Measurements from ENCODE around the gene PCDHB13.
"Not testable (repeated sequence)": the region's sequence is repeated elsewhere in the genome, so short reads cannot be mapped to it uniquely, and the experiment has no call there.

DNA sequence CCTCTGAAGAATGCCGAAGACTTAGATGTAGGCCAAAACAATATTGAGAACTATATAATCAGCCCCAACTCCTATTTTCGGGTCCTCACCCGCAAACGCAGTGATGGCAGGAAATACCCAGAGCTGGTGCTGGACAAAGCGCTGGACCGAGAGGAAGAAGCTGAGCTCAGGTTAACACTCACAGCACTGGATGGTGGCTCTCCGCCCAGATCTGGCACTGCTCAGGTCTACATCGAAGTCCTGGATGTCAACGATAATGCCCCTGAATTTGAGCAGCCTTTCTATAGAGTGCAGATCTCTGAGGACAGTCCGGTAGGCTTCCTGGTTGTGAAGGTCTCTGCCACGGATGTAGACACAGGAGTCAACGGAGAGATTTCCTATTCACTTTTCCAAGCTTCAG is 864 bp downstream of the PCDHB13 start:
- not testable (repeated sequence) for TF ChIP-seq FOXP1 (CRISPR knock-in tag; IDR thresholded peaks at IDR 0.05; ENCODE audit: borderline replicate concordance); SP1 (CRISPR knock-in tag; conservative IDR thresholded peaks at IDR 0.05); CREM (CRISPR knock-in tag; IDR thresholded peaks at IDR 0.05)
- TF ChIP-seq, protein P1, sequence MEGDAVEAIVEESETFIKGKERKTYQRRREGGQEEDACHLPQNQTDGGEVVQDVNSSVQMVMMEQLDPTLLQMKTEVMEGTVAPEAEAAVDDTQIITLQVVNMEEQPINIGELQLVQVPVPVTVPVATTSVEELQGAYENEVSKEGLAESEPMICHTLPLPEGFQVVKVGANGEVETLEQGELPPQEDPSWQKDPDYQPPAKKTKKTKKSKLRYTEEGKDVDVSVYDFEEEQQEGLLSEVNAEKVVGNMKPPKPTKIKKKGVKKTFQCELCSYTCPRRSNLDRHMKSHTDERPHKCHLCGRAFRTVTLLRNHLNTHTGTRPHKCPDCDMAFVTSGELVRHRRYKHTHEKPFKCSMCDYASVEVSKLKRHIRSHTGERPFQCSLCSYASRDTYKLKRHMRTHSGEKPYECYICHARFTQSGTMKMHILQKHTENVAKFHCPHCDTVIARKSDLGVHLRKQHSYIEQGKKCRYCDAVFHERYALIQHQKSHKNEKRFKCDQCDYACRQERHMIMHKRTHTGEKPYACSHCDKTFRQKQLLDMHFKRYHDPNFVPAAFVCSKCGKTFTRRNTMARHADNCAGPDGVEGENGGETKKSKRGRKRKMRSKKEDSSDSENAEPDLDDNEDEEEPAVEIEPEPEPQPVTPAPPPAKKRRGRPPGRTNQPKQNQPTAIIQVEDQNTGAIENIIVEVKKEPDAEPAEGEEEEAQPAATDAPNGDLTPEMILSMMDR (IDR thresholded peaks at IDR 0.05), result not testable (repeated sequence)
- TF ChIP-seq, protein P2, sequence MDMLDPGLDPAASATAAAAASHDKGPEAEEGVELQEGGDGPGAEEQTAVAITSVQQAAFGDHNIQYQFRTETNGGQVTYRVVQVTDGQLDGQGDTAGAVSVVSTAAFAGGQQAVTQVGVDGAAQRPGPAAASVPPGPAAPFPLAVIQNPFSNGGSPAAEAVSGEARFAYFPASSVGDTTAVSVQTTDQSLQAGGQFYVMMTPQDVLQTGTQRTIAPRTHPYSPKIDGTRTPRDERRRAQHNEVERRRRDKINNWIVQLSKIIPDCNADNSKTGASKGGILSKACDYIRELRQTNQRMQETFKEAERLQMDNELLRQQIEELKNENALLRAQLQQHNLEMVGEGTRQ (CRISPR knock-in tag; IDR thresholded peaks at IDR 0.05), result not testable (repeated sequence)
- TF ChIP-seq, protein P3, sequence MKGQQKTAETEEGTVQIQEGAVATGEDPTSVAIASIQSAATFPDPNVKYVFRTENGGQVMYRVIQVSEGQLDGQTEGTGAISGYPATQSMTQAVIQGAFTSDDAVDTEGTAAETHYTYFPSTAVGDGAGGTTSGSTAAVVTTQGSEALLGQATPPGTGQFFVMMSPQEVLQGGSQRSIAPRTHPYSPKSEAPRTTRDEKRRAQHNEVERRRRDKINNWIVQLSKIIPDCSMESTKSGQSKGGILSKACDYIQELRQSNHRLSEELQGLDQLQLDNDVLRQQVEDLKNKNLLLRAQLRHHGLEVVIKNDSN (CRISPR knock-in tag; IDR thresholded peaks at IDR 0.05), result not testable (repeated sequence)
- TF ChIP-seq, protein P4, sequence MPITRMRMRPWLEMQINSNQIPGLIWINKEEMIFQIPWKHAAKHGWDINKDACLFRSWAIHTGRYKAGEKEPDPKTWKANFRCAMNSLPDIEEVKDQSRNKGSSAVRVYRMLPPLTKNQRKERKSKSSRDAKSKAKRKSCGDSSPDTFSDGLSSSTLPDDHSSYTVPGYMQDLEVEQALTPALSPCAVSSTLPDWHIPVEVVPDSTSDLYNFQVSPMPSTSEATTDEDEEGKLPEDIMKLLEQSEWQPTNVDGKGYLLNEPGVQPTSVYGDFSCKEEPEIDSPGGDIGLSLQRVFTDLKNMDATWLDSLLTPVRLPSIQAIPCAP (CRISPR knock-in tag; IDR thresholded peaks at IDR 0.05), result not testable (repeated sequence)
